GM19043 (cell line): ENCODE measurements around the gene NPHP1.
"Not testable (repeated sequence)": the region's sequence is repeated elsewhere in the genome, so short reads cannot be mapped to it uniquely, and the experiment has no call there.

Experiments used
- ATAC-seq: cut with Tn5 transposase; IDR thresholded peaks from one replicate; pipeline ENCODE4 v1.9.1; 2021; ENCODE audit warnings: low read depth; ENCODE audit not compliant: unreplicated experiment

The NPHP1 gene

DNA sequence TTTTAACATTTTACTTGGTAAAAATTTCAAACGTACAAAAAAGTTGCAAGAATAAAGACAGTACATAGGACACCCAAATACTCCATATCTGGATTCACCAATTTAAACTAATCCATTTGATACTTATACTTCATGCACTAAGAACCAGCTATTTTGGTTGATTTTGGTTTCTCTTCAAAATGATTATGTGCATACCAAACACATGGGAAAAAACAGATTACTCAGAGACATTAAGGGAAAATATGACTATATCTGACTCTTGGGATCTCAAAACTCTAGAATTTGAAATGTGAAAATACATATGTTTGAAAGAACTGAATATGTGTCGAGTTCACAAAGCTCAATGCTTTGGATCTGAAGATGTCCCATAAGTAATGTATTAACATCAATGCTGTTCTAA lies 73.6 kb downstream of the NPHP1 start:
- ATAC-seq: no peak

DNA sequence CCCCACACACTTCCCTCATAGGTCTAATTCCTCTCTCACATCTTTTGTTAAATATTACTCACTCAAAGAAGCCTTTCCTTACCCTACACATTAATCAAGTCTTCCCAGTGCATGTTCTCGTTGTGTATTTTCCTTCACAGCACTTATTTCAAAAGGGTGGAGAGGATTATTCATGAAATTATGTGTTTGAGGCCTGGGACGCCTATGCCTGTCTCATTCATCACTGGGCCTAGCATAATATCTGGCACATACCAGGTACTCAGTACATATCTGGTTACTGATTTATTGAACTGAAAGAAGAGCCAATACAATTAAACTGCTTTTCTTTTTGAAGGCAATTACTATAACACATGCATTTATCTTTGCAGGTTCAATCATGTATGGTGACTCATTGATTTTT lies 74.1 kb downstream of the NPHP1 start:
- no peak for ATAC-seq

- no peak for ATAC-seq
These were observed 77.9 kb downstream of the NPHP1 start for GRCh38 chr2:110126906-110127305.

DNA sequence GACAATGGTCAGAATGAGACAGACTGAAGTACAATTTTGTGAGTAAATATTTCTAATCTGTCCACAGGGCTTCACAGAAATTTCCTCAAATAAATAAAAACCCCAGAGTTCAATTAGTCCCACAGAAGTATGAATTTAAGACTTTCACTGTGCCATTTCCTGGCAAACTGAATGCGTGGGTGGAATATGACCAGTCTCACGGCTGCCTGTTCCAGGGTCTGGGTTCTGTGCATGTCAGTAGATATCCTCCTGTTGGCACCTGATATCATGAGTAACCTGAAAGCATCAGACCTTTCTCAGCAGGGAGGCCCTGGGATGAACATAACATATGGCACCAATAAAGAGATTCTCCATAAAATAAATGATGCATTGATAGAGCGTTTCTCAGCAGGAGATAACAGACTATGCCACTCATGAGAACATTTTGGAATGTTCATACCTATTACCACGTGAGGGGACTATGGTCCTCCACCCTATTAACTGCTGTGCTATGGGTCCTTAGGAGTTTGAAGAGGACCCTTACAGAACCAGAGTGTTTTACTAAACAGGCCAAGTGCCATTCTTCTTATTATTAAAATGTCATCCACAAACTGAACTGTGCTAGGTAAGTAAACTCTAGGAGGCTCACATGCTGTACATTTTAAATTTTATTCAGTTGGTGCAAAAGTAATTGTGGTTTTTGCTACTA lies 78.6 kb downstream of the NPHP1 start:
- ATAC-seq: no peak

DNA sequence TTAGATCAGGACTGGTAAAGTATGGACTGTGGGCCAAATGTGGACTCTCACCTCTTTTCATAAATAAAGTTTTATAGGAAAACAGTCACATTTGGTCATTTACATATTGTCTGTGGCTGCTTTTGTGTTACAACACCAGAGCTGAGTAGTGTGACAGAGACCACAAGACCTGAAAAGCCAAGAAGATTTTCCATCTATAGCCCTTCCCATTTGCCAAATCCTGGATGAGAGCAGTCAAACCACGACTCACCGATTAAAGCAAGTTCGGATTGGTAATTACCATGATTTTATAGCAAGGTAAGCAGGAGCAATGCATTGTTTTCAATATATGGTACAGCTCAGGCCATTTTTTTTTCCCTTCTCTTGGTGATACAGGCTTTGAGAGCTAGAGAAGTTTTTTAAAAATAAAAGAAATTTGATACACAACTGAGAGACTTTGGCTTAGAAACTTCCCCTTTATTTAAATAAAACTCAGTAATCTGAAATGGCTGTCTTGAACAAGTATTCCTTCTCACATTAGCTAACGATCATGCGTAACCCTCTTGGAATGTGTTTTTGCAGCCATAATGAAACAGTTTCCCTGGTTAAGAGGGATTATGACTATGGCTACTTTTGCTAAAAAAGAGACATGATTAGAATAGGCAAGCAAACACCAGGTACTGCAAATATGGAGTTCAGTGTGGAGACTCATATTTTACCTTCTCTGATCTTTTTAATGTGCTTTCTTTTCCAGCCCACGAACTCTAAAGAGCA lies 79.7 kb downstream of the NPHP1 start:
- no peak for ATAC-seq

- ATAC-seq: no peak
These were observed 80.6 kb downstream of the NPHP1 start for GRCh38 chr2:110124038-110124825.

GRCh38 chr2:110121592-110121991 lies 83.2 kb downstream of the NPHP1 start:
- no peak for ATAC-seq

DNA sequence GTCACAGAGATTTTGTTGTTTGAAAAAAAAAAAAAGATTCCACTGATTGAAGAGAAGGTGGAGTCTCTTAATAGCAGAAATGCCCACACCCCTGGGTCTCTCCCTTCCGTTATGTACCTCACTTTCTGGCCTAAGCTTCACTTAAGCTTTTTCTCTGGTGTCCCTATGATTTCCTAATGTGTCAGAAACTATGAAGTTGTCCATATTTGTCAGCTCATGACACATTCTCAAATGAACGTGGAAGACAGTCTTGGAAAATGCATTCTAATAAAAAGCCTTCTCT lies 83.8 kb downstream of the NPHP1 start:
- no peak for ATAC-seq

- ATAC-seq: no peak
These were observed 84.4 kb downstream of the NPHP1 start for GRCh38 chr2:110120171-110121051.

GRCh38 chr2:110116033-110116710 lies 88.6 kb downstream of the NPHP1 start:
- ATAC-seq: no peak

GRCh38 chr2:110115291-110116032 lies 89.4 kb downstream of the NPHP1 start, which contains the start of gene MALL:
TSS of gene MALL (minus strand) at chr2:110115822. CDS start at chr2:110115792, 30 bp downstream.
- no peak for ATAC-seq

DNA sequence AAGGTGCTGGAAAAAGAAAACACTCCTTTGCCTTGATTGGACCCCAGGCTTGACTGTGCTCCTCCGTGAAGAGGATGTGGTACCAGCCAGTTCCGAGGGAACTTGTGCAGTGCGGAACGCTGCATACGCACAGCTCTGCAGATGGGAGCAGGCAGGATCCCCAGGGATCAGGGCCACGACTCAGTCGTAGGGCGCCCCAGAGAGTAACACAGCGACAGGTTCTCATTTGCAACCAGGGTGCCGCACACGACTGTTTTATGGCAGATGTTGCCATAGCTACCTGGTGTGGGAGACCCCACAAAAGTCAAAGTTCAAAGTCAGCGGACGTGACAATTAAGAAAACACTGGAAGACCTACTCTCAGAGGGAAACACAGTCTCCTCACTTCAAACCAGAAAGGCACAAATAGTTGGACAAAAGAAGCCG lies 90.0 kb downstream of the NPHP1 start:
- no peak for ATAC-seq

GRCh38 chr2:110113961-110114591 lies 90.7 kb downstream of the NPHP1 start:
- no peak for ATAC-seq

- not testable (repeated sequence) for ATAC-seq
These were observed 96.5 kb downstream of the NPHP1 start for GRCh38 chr2:110108291-110108690.

DNA sequence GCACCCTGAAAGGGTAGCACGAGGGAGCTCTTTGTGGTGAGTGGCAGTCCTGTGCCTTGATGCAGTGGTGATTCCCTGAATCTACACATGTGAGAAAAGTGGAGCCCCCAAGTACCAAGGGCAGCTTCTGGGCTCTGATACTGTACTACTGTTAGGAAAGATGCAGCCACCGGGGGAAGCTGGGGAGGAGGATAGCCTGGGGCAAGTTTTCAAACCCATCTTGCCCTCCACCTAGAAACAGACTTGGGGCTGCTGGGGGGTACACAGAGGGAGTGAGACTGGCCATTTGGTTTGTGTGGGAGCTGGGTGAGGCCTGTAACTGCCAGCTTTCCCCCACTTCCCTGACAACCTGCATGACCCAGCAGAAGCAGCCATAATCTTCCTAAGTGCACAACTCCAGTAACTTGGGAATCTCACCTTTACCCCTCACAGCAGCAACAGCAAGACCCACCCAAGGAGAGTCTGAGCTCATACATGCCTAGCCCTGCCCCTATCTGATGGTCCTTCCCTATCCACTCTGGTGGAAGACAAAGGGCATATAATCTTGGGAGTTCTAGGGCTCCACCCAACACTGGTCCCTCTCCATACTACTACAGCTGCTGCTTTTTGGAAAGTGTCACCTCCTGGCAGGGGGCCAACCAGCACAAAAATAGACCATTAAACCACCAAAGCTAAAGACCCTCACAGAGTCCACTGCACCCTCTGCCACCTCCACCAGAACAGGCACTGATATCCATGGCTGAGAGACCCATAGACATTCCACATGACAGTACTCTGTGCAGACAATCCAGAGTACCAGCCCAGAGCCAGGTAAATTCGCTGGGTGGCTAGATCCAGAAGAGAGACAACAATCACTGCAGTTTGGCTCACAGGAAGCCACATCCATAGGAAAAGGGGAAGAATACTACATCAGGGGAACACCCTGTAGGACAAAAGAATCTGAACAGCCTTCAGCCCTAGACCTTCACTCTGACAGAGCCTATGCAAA lies 97.4 kb downstream of the NPHP1 start:
- no peak for ATAC-seq

DNA sequence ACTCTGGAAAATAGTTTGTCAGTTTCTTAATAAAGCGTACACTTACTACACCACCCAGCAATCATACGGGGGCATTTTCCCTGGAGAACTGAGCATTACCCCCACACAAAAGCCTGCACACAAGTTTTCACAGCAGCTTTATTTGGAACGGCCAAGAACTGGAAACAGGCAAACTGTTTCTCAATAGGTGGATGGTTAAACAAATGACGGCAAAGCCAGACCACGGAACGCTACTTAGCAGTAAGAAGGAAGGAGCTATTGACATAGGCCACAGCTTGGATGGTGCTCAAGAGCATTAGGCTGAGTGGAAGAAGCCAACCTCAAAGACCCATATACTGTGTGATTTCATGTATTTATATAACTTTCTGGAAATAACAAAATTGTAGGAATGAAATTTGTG lies 98.2 kb downstream of the NPHP1 start:
- no peak for ATAC-seq

GRCh38 chr2:110105608-110106467 lies 99.0 kb downstream of the NPHP1 start:
- ATAC-seq: no peak
